ENCODE data around the gene RPS6KA2. TPM values are rescaled to one million over a fixed set of nuclear protein-coding genes. Genes with fewer than 3 reads are reported as not detected.

RPS6KA2 gene
- total RNA-seq, 1 experiment from 2014 or later: 4.1 TPM

DNA sequence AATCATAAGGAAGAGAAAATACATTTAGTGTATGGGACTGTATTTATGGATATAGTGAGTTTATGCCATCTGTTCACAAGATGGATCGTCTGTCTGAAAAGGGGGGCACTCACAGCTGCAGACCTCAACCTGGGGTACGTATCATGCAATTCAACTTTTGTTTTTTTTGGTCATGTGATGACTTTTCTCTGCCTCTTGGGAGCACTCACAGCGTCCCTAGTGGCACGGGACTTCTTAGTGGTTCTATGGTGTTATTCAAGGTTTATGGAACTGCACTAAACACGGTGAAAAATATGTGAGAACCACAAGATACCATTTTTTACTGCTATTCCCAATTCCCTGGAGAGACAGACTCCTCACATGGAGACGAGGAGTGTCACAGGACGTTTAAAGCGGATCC is 183.9 kb downstream of the RPS6KA2 start:
- TF ChIP-seq SIN3A (IDR thresholded peaks at IDR 0.05; ENCODE audit: borderline replicate concordance, insufficient read depth, low read depth, low read length) (no peak), TCF7L2 (IDR thresholded peaks at IDR 0.05; ENCODE audit: low read depth, low read length) (no peak), POLR2AphosphoS5 (IDR thresholded peaks at IDR 0.05; ENCODE audit: low read depth, low read length) (no peak), CTCF (IDR thresholded peaks at IDR 0.05) (no peak; the same call in 1 of the 2 replicates)
- TF ChIP-seq, protein P1, sequence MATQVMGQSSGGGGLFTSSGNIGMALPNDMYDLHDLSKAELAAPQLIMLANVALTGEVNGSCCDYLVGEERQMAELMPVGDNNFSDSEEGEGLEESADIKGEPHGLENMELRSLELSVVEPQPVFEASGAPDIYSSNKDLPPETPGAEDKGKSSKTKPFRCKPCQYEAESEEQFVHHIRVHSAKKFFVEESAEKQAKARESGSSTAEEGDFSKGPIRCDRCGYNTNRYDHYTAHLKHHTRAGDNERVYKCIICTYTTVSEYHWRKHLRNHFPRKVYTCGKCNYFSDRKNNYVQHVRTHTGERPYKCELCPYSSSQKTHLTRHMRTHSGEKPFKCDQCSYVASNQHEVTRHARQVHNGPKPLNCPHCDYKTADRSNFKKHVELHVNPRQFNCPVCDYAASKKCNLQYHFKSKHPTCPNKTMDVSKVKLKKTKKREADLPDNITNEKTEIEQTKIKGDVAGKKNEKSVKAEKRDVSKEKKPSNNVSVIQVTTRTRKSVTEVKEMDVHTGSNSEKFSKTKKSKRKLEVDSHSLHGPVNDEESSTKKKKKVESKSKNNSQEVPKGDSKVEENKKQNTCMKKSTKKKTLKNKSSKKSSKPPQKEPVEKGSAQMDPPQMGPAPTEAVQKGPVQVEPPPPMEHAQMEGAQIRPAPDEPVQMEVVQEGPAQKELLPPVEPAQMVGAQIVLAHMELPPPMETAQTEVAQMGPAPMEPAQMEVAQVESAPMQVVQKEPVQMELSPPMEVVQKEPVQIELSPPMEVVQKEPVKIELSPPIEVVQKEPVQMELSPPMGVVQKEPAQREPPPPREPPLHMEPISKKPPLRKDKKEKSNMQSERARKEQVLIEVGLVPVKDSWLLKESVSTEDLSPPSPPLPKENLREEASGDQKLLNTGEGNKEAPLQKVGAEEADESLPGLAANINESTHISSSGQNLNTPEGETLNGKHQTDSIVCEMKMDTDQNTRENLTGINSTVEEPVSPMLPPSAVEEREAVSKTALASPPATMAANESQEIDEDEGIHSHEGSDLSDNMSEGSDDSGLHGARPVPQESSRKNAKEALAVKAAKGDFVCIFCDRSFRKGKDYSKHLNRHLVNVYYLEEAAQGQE (IDR thresholded peaks at IDR 0.05; ENCODE audit: insufficient read depth in 1 of 2, low read depth in 2 of 2, low read length in 1 of 2): no peak
- POLR2A ChIA-PET: interaction anchor here (0.5 kb wide), 1 partner anchor 278 kb away, joined by 3 read pairs; no protein-coding TSS in a partner anchor
- in situ Hi-C loops (cut with HindIII; ENCODE audit: low pct_unique_long_range_greater_than_20kb, low sequenced_read_pairs) (no loop called here), intact Hi-C loops (cut with micrococcal nuclease; ENCODE audit: unreplicated experiment) (no loop called here)
- H3K27me3 ChIP-seq (ENCODE audit: control insufficient read depth, insufficient read depth, low read length): no peaks in the 10 kb centered on the region; the same call in 1 of the 2 replicates
- DNase-seq (ENCODE audit: low read depth, low spot score): no peak
- H3K9me3 ChIP-seq (ENCODE audit: control insufficient read depth, insufficient read depth, low read depth, low read length): no peaks in the 10 kb centered on the region
- H3K27ac ChIP-seq (ENCODE audit: low read length): no peak overlapping the region
- no TSS peak for BruUV-seq (replicated peaks)
- no peaks in the 10 kb centered on the region for H3K36me3 ChIP-seq (ENCODE audit: control insufficient read depth, insufficient read depth, low read length)
- H3K4me1 ChIP-seq (ENCODE audit: control insufficient read depth, insufficient read depth, low read length): no peaks in the 10 kb centered on the region
- H3K4me3 ChIP-seq (ENCODE audit: low read depth in 2 of 2, low read length in 2 of 2): no peak overlapping the region
- ATAC-seq: no peak
- CTCF ChIA-PET: no interaction called here

- Histone ChIP-seq H3K4me1 (ENCODE audit: control insufficient read depth, insufficient read depth, low read length) (no peaks in the 10 kb centered on the region), H3K27ac (ENCODE audit: low read length) (no peak overlapping the region), H3K27me3 (ENCODE audit: control insufficient read depth, insufficient read depth, low read length) (no peaks in the 10 kb centered on the region; the same call in 1 of the 2 replicates), H3K9me3 (ENCODE audit: control insufficient read depth, insufficient read depth, low read depth, low read length) (no peaks in the 10 kb centered on the region), H3K36me3 (ENCODE audit: control insufficient read depth, insufficient read depth, low read length) (no peaks in the 10 kb centered on the region), H3K4me3 (ENCODE audit: low read depth in 2 of 2, low read length in 2 of 2) (no peak overlapping the region)
- ChIA-PET POLR2A (no interaction called here), CTCF (no interaction called here)
- no TSS peak for BruUV-seq (replicated peaks)
- in situ Hi-C loops (cut with HindIII; ENCODE audit: low pct_unique_long_range_greater_than_20kb, low sequenced_read_pairs) (no loop called here), intact Hi-C loops (cut with micrococcal nuclease; ENCODE audit: unreplicated experiment) (no loop called here)
- DNase-seq (ENCODE audit: low read depth, low spot score) (no peak), ATAC-seq (no peak)
- TF ChIP-seq CTCF (IDR thresholded peaks at IDR 0.05) (no peak), TCF7L2 (IDR thresholded peaks at IDR 0.05; ENCODE audit: low read depth, low read length) (no peak), POLR2AphosphoS5 (IDR thresholded peaks at IDR 0.05; ENCODE audit: low read depth, low read length) (no peak), SIN3A (IDR thresholded peaks at IDR 0.05; ENCODE audit: borderline replicate concordance, insufficient read depth, low read depth, low read length) (no peak)
- TF ChIP-seq, protein P1 (IDR thresholded peaks at IDR 0.05; ENCODE audit: insufficient read depth in 1 of 2, low read depth in 2 of 2, low read length in 1 of 2): no peak
These were observed 184.8 kb downstream of the RPS6KA2 start for GRCh38 chr6:166442131-166442685.

Data from Panc1 (cell line).